ENCODE data around the gene ZNF438.

The ZNF438 gene

GRCh38 chr10:30833628-30833970 lies 198.1 kb downstream of the ZNF438 start:
- no peak overlapping the region for H3K27ac ChIP-seq
- no peak for DNase-seq (ENCODE audit: low read depth, low spot score)

- no peak overlapping the region for H3K27ac ChIP-seq
- no peak for DNase-seq (ENCODE audit: low read depth, low spot score)
Observed at GRCh38 chr10:30832749-30833627, 198.7 kb downstream of the ZNF438 start.

- no peak overlapping the region for H3K27ac ChIP-seq
- no peak for DNase-seq (ENCODE audit: low read depth, low spot score)
Observed at GRCh38 chr10:30832001-30832748, 199.5 kb downstream of the ZNF438 start.

GRCh38 chr10:30831426-30831825 lies 200.2 kb downstream of the ZNF438 start:
- H3K27ac ChIP-seq = no peak overlapping the region

GRCh38 chr10:30830315-30831230 lies 201.1 kb downstream of the ZNF438 start:
- no peak for DNase-seq (ENCODE audit: low read depth, low spot score)
- no peak overlapping the region for H3K27ac ChIP-seq

More at GRCh38 chr10:30831426-30831825, 200.2 kb downstream of the ZNF438 start:
- DNase-seq (ENCODE audit: low read depth, low spot score) = no peak

- H3K27ac ChIP-seq = no peak overlapping the region
- DNase-seq (ENCODE audit: low read depth, low spot score) = no peak
Observed at GRCh38 chr10:30829901-30830300, 201.8 kb downstream of the ZNF438 start.

- H3K27ac ChIP-seq = no peak overlapping the region
- no peak for DNase-seq (ENCODE audit: low read depth, low spot score)
Observed at GRCh38 chr10:30828680-30829079, 203.0 kb downstream of the ZNF438 start.

GRCh38 chr10:30828164-30828563 lies 203.5 kb downstream of the ZNF438 start:
- no peak for DNase-seq (ENCODE audit: low read depth, low spot score)
- H3K27ac ChIP-seq = no peak overlapping the region

GRCh38 chr10:30827531-30828120 lies 204.0 kb downstream of the ZNF438 start:
- DNase-seq (ENCODE audit: low read depth, low spot score) = no peak
- H3K27ac ChIP-seq = no peak overlapping the region

- no peak for DNase-seq (ENCODE audit: low read depth, low spot score)
Observed at GRCh38 chr10:30826679-30827078, 205.0 kb downstream of the ZNF438 start.

GRCh38 chr10:30825495-30825894 lies 206.2 kb downstream of the ZNF438 start:
- no peak overlapping the region for H3K27ac ChIP-seq
- no peak for DNase-seq (ENCODE audit: low read depth, low spot score)

More at GRCh38 chr10:30826679-30827078, 205.0 kb downstream of the ZNF438 start:
- no peak overlapping the region for H3K27ac ChIP-seq

GRCh38 chr10:30825022-30825421 lies 206.6 kb downstream of the ZNF438 start:
- no peak for DNase-seq (ENCODE audit: low read depth, low spot score)
- H3K27ac ChIP-seq = no peak overlapping the region

GRCh38 chr10:30823651-30824050 lies 208.0 kb downstream of the ZNF438 start:
- no peak overlapping the region for H3K27ac ChIP-seq
- no peak for DNase-seq (ENCODE audit: low read depth, low spot score)

- no peak for DNase-seq (ENCODE audit: low read depth, low spot score)
- no peak overlapping the region for H3K27ac ChIP-seq
Observed at GRCh38 chr10:30822693-30823465, 208.8 kb downstream of the ZNF438 start.

- H3K27ac ChIP-seq = no peak overlapping the region
Observed at GRCh38 chr10:30821994-30822692, 209.5 kb downstream of the ZNF438 start.

GRCh38 chr10:30821261-30821993 lies 210.2 kb downstream of the ZNF438 start:
- DNase-seq (ENCODE audit: low read depth, low spot score) = no peak
- no peak overlapping the region for H3K27ac ChIP-seq

More at GRCh38 chr10:30821994-30822692, 209.5 kb downstream of the ZNF438 start:
- no peak for DNase-seq (ENCODE audit: low read depth, low spot score)

GRCh38 chr10:30820261-30820991 lies 211.2 kb downstream of the ZNF438 start:
- no peak for DNase-seq (ENCODE audit: low read depth, low spot score)
- H3K27ac ChIP-seq = no peak overlapping the region
